ENCODE data around the gene DOCK1.
A peak's percentile ranks its signal among the peaks of the same experiment; 100 is the strongest.
"Not testable (repeated sequence)": the region's sequence is repeated elsewhere in the genome, so short reads cannot be mapped to it uniquely, and the experiment has no call there.

DOCK1 gene

GRCh38 chr10:126904818-126905701 is at the start of gene DOCK1:
DOCK1 (plus strand) TSS chr10:126905428; CDS start chr10:126905518, 90 bp downstream.
- peak; percentile 26 for DNase-seq

GRCh38 chr10:126857178-126857806 is 47.9 kb upstream of the DOCK1 start:
- no peak for DNase-seq

- DNase-seq: no peak
These were observed 37.5 kb upstream of the DOCK1 start for GRCh38 chr10:126867567-126868365.

GRCh38 chr10:126868371-126868770 is 36.9 kb upstream of the DOCK1 start:
- no peak for DNase-seq

- DNase-seq: no peak
These were observed 33.1 kb upstream of the DOCK1 start for GRCh38 chr10:126872135-126872534.

- DNase-seq: no peak
These were observed 32.5 kb upstream of the DOCK1 start for GRCh38 chr10:126872768-126873167.

- no peak for DNase-seq
These were observed 28.8 kb upstream of the DOCK1 start for GRCh38 chr10:126876456-126876855.

- DNase-seq: no peak
These were observed 27.8 kb upstream of the DOCK1 start for GRCh38 chr10:126877390-126877789.

GRCh38 chr10:126878594-126878993 is 26.6 kb upstream of the DOCK1 start:
- no peak for DNase-seq

- DNase-seq: no peak
These were observed 24.3 kb upstream of the DOCK1 start for GRCh38 chr10:126880926-126881325.

GRCh38 chr10:126882055-126882454 is 23.2 kb upstream of the DOCK1 start:
- DNase-seq: not testable (repeated sequence)

GRCh38 chr10:126888436-126888835 is 16.8 kb upstream of the DOCK1 start:
- not testable (repeated sequence) for DNase-seq

GRCh38 chr10:126889421-126889820 is 15.8 kb upstream of the DOCK1 start:
- DNase-seq: no peak

GRCh38 chr10:126890797-126891196 is 14.4 kb upstream of the DOCK1 start:
- DNase-seq: not testable (repeated sequence)

- DNase-seq: no peak
These were observed 12.7 kb upstream of the DOCK1 start for GRCh38 chr10:126892226-126893175.

- no peak for DNase-seq
These were observed 12.0 kb upstream of the DOCK1 start for GRCh38 chr10:126893206-126893605.

- DNase-seq: no peak
These were observed 11.4 kb upstream of the DOCK1 start for GRCh38 chr10:126893841-126894240.

- DNase-seq: no peak
These were observed 9.9 kb upstream of the DOCK1 start for GRCh38 chr10:126895214-126895781.

GRCh38 chr10:126898460-126898859 is 6.8 kb upstream of the DOCK1 start:
- DNase-seq: no peak

- not testable (repeated sequence) for DNase-seq
These were observed 5.7 kb upstream of the DOCK1 start for GRCh38 chr10:126899529-126899928.

- DNase-seq: no peak
These were observed 3.1 kb upstream of the DOCK1 start for GRCh38 chr10:126902157-126902556.

All from stimulated activated CD8-positive, alpha-beta memory T cell treated with anti-CD3 and anti-CD28 coated beads, Interleukin-4, amount 100 ng/mL, for 48 hours (primary cell).